Skeletal muscle tissue (tissue), 4 donors: Measurements from ENCODE around the gene UBAC2. TPM values are rescaled to one million over a fixed set of nuclear protein-coding genes. Genes with fewer than 3 reads are reported as not detected.

Experiments used
- H3K27ac ChIP-seq: one replicate; pipeline ENCODE4 v1.7.0; 2013; ENCODE audit warnings: mild to moderate bottlenecking, low read depth, low read length, inconsistent platforms
- H3K27me3 ChIP-seq, 3 donors: one replicate each; pipeline ENCODE4 v1.7.0; 2013; ENCODE audit warnings: low read length in 3 of 3; ENCODE audit not compliant: control insufficient read depth in 3 of 3, insufficient read depth in 3 of 3
- H3K36me3 ChIP-seq, 3 donors: one replicate each; pipeline ENCODE4 v1.7.0; 2013; ENCODE audit warnings: low read length in 3 of 3; ENCODE audit not compliant: control insufficient read depth in 3 of 3, insufficient read depth in 3 of 3
- H3K4me1 ChIP-seq, 3 donors: one replicate each; pipeline ENCODE4 v1.7.0; 2013; ENCODE audit warnings: low read length in 3 of 3, mild to moderate bottlenecking in 3 of 3; ENCODE audit not compliant: control insufficient read depth in 3 of 3, insufficient read depth in 3 of 3
- H3K4me3 ChIP-seq, 3 donors: one replicate each; pipeline ENCODE4 v1.7.0; 2013; ENCODE audit warnings: low read length in 3 of 3
- H3K9ac ChIP-seq, 3 donors: one replicate each; pipeline ENCODE4 v1.7.0; 2013; ENCODE audit warnings: low read length in 3 of 3, mild to moderate bottlenecking in 3 of 3, moderate library complexity in 2 of 3, low read depth in 1 of 3
- H3K9me3 ChIP-seq, 3 donors: one replicate each; pipeline ENCODE4 v1.7.0; 2013; ENCODE audit warnings: low read length in 3 of 3; ENCODE audit not compliant: control insufficient read depth in 3 of 3
- total RNA-seq: library from RNA; depleted of rRNA; stranded (reverse); fragments of >200 nt; gene quantifications from one replicate; pipeline ENCODE4 v1.2.3, GENCODE V29; 2014
- donor health status: Osteomylitis.

The UBAC2 gene
- total RNA-seq, 1 donor from 2014 or later: 100 TPM

DNA sequence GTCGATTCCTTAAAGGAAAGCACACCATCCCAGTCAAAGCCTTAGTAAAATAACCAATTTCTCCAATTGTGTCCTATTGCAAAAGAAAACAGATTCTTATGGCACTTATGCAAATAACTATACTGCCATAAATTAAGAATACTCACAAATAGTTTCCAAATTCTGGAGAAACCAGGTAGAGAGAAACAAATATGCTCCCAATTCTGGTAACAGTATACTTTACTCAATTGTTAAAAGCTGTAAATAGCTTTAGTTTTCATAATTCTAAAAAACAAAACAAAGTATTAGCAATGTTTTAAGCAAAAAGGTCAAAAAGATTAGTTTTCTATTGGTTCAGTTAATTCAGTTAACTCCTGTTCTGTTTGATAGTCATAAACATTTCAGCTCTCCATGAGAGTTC lies 18.2 kb upstream of the UBAC2 start:
- Histone ChIP-seq H3K4me3 (no peak overlapping the region), H3K9me3 (peaks cover 0 to 3% (median 0%) of the 10 kb centered on the region in 3 donors), H3K9ac (no peak overlapping the region), H3K27ac (no peak overlapping the region), H3K27me3 (peaks cover 0 to 3% (median 0%) of the 10 kb centered on the region in 3 donors), H3K36me3 (no peaks in the 10 kb centered on the region), H3K4me1 (no peaks in the 10 kb centered on the region)

DNA sequence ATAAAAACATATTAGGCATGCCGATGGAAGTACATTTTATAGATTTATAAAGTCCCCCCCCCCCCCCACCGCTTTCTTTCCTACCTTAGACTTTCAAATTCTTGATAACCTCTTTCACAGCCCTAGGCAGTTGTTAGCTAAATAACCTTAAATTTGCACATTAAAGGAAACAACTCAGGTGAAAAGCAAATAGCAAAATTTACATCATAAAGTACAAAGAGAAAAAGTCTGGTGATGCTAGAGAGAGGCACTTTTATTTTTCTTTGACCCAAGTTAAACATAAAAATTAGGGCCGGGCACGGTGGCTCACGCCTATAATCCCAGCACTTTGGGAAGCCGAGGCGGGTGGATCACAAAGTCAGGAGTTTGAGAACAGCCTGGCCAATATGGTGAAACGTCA lies 15.0 kb upstream of the UBAC2 start:
- H3K4me3 ChIP-seq: no peak overlapping the region

DNA sequence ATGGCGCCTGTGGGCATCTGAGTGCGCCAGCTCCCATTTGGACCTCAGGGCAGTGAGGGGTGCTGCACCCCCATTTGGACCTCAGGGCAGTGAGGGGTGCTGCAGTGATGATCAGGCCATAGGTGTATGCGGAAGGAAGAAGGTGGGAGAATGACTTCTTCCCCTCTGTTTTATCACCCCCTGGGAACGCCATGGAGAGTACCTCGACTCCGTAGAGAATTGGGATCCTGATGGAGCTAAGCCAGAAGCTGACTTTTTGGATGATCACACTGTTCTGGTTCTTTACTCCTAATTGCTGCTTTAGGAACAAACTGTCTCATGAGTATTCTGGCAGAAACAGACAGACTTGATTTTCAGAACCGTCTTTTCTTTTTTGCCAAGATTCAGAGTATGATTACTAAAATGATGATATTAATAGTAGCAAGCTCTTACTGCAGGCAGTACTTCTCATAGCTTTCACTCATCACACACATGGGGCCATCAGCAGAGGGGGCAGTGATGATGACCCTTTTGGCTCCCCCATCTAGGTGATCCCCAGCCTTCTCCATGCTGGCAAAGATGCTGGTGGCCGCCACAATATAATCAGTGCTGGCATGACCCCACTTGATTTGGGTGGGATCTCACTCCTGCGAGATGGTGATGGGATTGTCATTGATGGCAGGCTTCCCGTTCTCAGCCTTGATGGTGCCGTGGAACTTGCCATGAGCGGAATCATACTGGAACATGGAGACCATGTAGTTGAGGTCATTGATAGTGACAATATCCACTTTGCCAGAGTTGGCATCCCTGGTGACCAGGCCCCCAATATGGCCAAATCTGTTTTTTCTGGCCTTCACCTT lies 10.3 kb upstream of the UBAC2 start:
- no peaks in the 10 kb centered on the region for H3K36me3 ChIP-seq
- H3K9me3 ChIP-seq: no peaks in the 10 kb centered on the region
- no peaks in the 10 kb centered on the region for H3K27me3 ChIP-seq
- H3K4me1 ChIP-seq: peaks cover 0 to 8% (median 0%) of the 10 kb centered on the region in 3 donors
- no peak overlapping the region for H3K4me3 ChIP-seq
- no peak overlapping the region for H3K27ac ChIP-seq
- H3K9ac ChIP-seq: no peak overlapping the region

More for the DNA sequence above, 15.0 kb upstream of the UBAC2 start:
- H3K4me1 ChIP-seq: peaks cover 0 to 6% (median 0%) of the 10 kb centered on the region in 3 donors
- no peaks in the 10 kb centered on the region for H3K36me3 ChIP-seq
- no peaks in the 10 kb centered on the region for H3K27me3 ChIP-seq
- H3K27ac ChIP-seq: no peak overlapping the region
- H3K9ac ChIP-seq: no peak overlapping the region
- peaks cover 0 to 3% (median 0%) of the 10 kb centered on the region in 3 donors for H3K9me3 ChIP-seq

DNA sequence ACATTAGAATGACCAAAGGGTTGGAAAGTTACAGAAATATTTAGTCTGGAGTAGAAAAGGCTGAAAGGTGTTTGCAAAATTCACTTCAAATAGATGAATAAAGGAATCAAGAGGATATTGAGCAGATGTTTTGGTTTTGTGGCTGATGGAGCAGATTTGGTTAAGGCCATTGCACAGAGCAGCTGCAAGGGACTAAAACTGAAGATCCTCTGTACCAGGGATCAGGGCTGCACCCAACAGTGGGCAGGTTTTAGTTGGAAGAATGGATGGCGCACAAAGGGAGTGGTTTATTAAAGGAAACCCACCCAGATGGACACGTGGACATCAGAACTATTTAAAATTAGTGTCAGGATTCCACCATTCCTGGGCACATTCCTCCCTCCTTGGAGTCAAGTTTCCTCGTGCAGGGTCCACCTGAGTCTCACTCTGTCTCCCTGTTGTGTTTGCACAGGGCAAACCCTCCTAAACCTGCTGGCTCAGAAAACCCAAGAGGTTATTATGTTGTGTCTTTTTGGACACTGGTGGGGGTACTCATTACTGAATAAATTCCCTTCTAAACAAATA lies 9.2 kb upstream of the UBAC2 start:
- H3K4me3 ChIP-seq: no peak overlapping the region
- H3K9ac ChIP-seq: no peak overlapping the region
- H3K27ac ChIP-seq: no peak overlapping the region
- H3K4me1 ChIP-seq: peaks cover 0 to 8% (median 0%) of the 10 kb centered on the region in 3 donors
- H3K27me3 ChIP-seq: no peaks in the 10 kb centered on the region
- no peaks in the 10 kb centered on the region for H3K9me3 ChIP-seq
- H3K36me3 ChIP-seq: no peaks in the 10 kb centered on the region

DNA sequence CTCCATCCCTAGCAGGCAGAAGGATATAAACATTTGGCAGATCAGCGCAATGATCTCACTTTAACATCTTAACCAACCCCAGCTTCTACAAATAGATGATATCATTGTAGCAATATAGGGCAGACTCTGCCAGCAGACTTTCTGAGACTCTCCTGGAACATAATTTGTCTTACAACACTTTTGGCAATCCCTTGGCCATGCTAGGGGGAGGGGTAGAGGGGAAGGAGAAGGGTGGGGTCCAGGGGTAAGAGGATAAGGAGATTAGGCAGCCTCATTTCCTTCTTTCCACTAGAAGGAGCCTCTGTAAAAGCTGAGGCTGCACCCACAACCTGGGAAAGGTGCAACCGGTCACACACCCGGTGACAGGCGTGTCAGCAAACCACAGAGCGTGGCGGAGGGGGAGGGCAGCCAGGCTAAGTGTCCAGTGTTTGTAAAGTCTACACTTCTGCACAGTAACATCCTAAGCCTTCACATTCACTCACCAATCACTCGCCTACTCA lies 8.7 kb upstream of the UBAC2 start:
- peaks cover 0 to 8% (median 4%) of the 10 kb centered on the region in 3 donors for H3K4me1 ChIP-seq
- H3K9me3 ChIP-seq: no peaks in the 10 kb centered on the region
- no peaks in the 10 kb centered on the region for H3K27me3 ChIP-seq
- H3K4me3 ChIP-seq: no peak overlapping the region
- no peaks in the 10 kb centered on the region for H3K36me3 ChIP-seq
- H3K27ac ChIP-seq: no peak overlapping the region
- no peak overlapping the region for H3K9ac ChIP-seq

DNA sequence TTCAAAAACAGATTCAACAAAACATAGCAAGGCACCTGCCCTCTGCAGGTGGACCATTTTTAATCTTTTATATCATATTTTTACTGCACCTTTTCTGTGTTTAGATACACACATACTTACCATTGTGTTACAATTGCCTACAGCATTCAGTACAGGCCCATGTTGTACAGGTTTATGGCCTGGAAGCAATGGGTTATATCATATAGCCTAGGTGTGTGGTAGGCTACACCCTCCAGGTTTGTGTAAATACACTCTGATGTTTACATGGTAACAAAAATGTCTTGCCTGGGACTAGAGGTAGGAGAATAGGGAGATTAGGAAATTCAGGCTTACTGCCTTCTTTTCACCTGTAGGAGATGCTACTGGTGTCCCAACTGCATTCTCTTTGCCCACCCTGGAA lies 8.2 kb upstream of the UBAC2 start:
- peaks cover 0 to 11% (median 4%) of the 10 kb centered on the region in 3 donors for H3K4me1 ChIP-seq
- H3K4me3 ChIP-seq: no peak overlapping the region
- H3K9me3 ChIP-seq: no peaks in the 10 kb centered on the region
- no peaks in the 10 kb centered on the region for H3K36me3 ChIP-seq
- no peak overlapping the region for H3K9ac ChIP-seq
- no peak overlapping the region for H3K27ac ChIP-seq
- no peaks in the 10 kb centered on the region for H3K27me3 ChIP-seq

DNA sequence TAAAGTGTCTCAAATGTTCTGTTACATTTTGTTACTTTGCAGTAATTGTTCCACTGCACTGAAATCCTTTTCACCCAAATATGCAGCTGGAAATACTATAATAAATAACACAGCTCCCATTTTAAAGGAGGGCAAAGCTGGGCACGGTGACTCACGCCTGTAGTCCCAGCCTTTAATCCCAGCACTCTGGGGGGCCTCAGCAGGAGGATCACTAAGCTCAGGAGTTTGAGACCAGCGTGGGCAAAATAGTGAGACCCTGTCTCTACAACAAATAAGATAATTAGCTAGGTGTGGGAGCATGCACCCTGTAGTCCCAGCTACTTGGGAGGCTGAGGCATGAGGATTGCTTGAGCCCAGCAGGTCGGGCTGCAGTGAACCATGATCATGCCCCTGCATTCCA lies 7.5 kb upstream of the UBAC2 start:
- H3K9ac ChIP-seq: no peak overlapping the region

DNA sequence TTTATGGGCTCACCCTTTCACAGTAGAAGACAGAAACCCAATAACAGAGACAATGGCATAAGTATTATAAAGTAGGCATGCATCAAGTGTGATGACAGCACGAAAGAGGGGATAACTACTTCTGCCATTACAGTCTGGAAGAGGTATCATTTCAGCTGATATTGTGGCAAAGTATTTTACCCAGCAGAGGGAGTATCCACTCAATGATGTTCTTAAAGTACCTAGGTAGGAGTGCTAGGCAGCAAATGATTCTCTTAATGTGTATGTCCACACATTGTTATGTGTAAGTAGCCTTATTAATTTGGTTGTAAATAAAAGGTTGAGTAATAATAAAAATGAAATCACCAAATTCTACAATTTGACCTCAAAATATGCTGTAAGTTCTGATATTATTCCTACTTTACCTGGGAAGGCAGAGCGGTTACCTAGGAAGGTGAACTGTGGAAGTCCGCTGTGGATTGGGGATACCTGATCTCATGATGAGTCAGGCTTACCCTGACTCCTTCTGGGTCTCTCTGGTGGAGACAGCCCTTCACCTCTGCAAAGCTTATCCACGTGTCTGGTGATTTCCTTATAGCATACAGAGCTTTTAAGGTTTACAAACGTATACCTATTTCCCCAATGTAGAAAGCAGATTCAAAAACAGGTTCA lies 4.1 kb upstream of the UBAC2 start:
- peaks cover 6 to 8% (median 7%) of the 10 kb centered on the region in 3 donors for H3K4me1 ChIP-seq
- H3K36me3 ChIP-seq: no peaks in the 10 kb centered on the region
- no peak overlapping the region for H3K4me3 ChIP-seq
- H3K27me3 ChIP-seq: no peaks in the 10 kb centered on the region
- H3K27ac ChIP-seq: no peak overlapping the region
- H3K9me3 ChIP-seq: no peaks in the 10 kb centered on the region
- H3K9ac ChIP-seq: no peak overlapping the region

More for the DNA sequence above, 7.5 kb upstream of the UBAC2 start:
- Histone ChIP-seq H3K36me3 (no peaks in the 10 kb centered on the region), H3K9me3 (no peaks in the 10 kb centered on the region), H3K27ac (no peak overlapping the region), H3K27me3 (no peaks in the 10 kb centered on the region), H3K4me1 (peaks cover 0 to 11% (median 4%) of the 10 kb centered on the region in 3 donors), H3K4me3 (no peak overlapping the region)

DNA sequence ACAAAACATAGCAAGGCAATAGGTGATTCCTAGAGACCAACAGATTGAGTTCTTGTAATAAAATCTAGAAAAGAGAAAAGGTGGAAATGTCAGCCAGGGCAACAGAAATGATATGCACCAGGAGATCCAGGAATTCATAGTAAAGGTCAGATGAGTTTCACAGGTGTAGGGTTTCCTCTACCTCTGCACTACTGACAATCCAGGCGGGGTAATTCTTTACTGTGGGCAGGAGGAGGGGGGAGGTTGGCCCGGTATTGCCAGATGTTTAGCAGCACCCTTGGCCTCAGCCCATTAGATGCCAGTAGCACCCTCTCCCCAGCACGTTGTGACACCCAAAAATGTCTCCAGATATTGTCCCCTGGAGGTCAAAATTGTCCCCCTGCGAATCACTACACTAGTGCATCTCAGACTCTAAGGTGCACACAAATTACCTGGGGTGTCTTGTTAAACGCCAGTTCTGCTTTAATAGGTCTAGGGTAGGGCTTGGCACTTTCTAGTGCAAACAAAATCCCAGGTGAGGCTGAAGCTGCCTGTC lies 3.5 kb upstream of the UBAC2 start:
- H3K9me3 ChIP-seq: no peaks in the 10 kb centered on the region
- H3K27me3 ChIP-seq: no peaks in the 10 kb centered on the region
- no peak overlapping the region for H3K9ac ChIP-seq
- no peak overlapping the region for H3K4me3 ChIP-seq
- H3K4me1 ChIP-seq: peaks cover 8 to 11% (median 9%) of the 10 kb centered on the region in 3 donors
- H3K36me3 ChIP-seq: no peaks in the 10 kb centered on the region
- no peak overlapping the region for H3K27ac ChIP-seq
